B cell (primary cell): Measurements from ENCODE around the gene CAMKK2. TPM values are rescaled to one million over a fixed set of nuclear protein-coding genes. Genes with fewer than 3 reads are reported as not detected.
"Not testable (repeated sequence)": the region's sequence is repeated elsewhere in the genome, so short reads cannot be mapped to it uniquely, and the experiment has no call there.

ENCODE experiments used
- ATAC-seq: fragments of 200-7000 bp; cut with Tn5 transposase; one replicate; pipeline ENCODE4 v1.10.0; 2021; ENCODE audit warnings: low read depth, mild to moderate bottlenecking, moderate number of reproducible peaks, moderate library complexity
- CTCF ChIA-PET: fragments of 350-600 bp; sonication (Branson Sonifier 250); formaldehyde crosslinking; loops from one replicate; lab custom pipeline; 2021; ENCODE audit warnings: antibody characterized with exemption, inconsistent platforms; lab: Charles Lee
- POLR2A ChIA-PET: fragments of 350-600 bp; sonication (Branson Sonifier 250); formaldehyde crosslinking; loops from one replicate; lab custom pipeline; 2021; ENCODE audit warnings: antibody characterized with exemption; lab: Charles Lee
- DNase-seq: peaks from one replicate; pipeline ENCODE4 v3.0.0; 2013
- H2AFZ ChIP-seq: 2 replicates; pipeline ENCODE4 v1.6.1; 2012; ENCODE audit warnings: mild to moderate bottlenecking, low read depth, low read length; ENCODE audit not compliant: insufficient read depth, poor library complexity, severe bottlenecking
- H3K27ac ChIP-seq, 2 donors: 1 replicate in 1 of 2; 2 replicates in 1 of 2; pipeline ENCODE4 v1.5.1; 2012 to 2013; ENCODE audit warnings: low read length in 2 of 2, mild to moderate bottlenecking in 2 of 2, moderate library complexity in 1 of 2
- H3K27me3 ChIP-seq, 4 experiments: fragments of 200-600 bp in 1 of 4; sonication (generic) in 1 of 4; replicated peaks in 1 of 4; 1 replicate in 2 of 4; 2 replicates in 2 of 4; pipeline versions ENCODE4 v1.6.1 to v1.7.0; 2013 to 2016; ENCODE audit warnings: low read length in 3 of 4, mild to moderate bottlenecking in 2 of 4, mixed read lengths in 1 of 4, moderate library complexity in 1 of 4; ENCODE audit not compliant: insufficient read depth in 4 of 4, control insufficient read depth in 3 of 4; ENCODE audit errors: control extremely low read depth in 1 of 4
- H3K36me3 ChIP-seq, 2 experiments: replicated peaks in 1 of 2; 1 replicate in 1 of 2; 2 replicates in 1 of 2; pipeline versions ENCODE4 v1.6.1 to v1.7.1; 2013; ENCODE audit warnings: low read length in 1 of 2; ENCODE audit not compliant: insufficient read depth in 2 of 2, control insufficient read depth in 1 of 2; ENCODE audit errors: control extremely low read depth in 1 of 2, extremely low read depth in 1 of 2
- H3K4me1 ChIP-seq, 2 donors: fragments of 200-600 bp in 1 of 2; sonication (generic) in 1 of 2; 1 replicate in 1 of 2; 2 replicates in 1 of 2; pipeline versions ENCODE4 v1.5.1 to v1.6.1; 2013 to 2017; ENCODE audit warnings: low read length in 2 of 2; ENCODE audit not compliant: control insufficient read depth in 2 of 2, insufficient read depth in 2 of 2
- H3K4me2 ChIP-seq: replicated peaks from 2 replicates; pipeline ENCODE3; 2012; ENCODE audit warnings: mild to moderate bottlenecking, low read depth, low read length; ENCODE audit not compliant: poor library complexity, severe bottlenecking
- H3K4me3 ChIP-seq, 5 experiments: fragments of 200-600 bp in 1 of 5; sonication (generic) in 1 of 5; 1 replicate in 3 of 5; 2 replicates in 2 of 5; pipeline versions ENCODE4 v1.5.1 to v1.7.0; 2011 to 2016; ENCODE audit warnings: low read length in 4 of 5, mild to moderate bottlenecking in 4 of 5, low read depth in 2 of 5, control low read depth in 1 of 5, moderate library complexity in 1 of 5; ENCODE audit not compliant: insufficient read depth in 1 of 5; ENCODE audit errors: control extremely low read depth in 1 of 5, extremely low read depth in 1 of 5
- H3K79me2 ChIP-seq: fragments of 200-600 bp; sonication (generic); one replicate; pipeline ENCODE4 v1.6.0; 2016; ENCODE audit warnings: low read length; ENCODE audit not compliant: control insufficient read depth, insufficient read depth
- H3K9ac ChIP-seq: fragments of 200-600 bp; sonication (generic); 2 replicates; pipeline ENCODE4 v1.6.1; 2017; ENCODE audit warnings: mild to moderate bottlenecking, low read length, moderate library complexity
- H3K9me3 ChIP-seq, 3 donors: one replicate each; pipeline versions ENCODE4 v1.6.1 to v1.7.1; 2013; ENCODE audit warnings: low read length in 2 of 3; ENCODE audit not compliant: control insufficient read depth in 2 of 3, insufficient read depth in 1 of 3; ENCODE audit errors: control extremely low read depth in 1 of 3
- H4K20me1 ChIP-seq: 2 replicates; pipeline ENCODE4 v1.6.0; 2012; ENCODE audit warnings: mild to moderate bottlenecking, low read length; ENCODE audit not compliant: insufficient read depth, control insufficient read depth, poor library complexity, severe bottlenecking
- H3K27ac Mint-ChIP-seq: one replicate; pipeline ENCODE4 v1.8.0; 2021; ENCODE audit warnings: mixed read lengths
- H3K27me3 Mint-ChIP-seq: one replicate; pipeline ENCODE4 v1.8.0; 2021; ENCODE audit warnings: mixed read lengths
- H3K4me1 Mint-ChIP-seq: one replicate; pipeline ENCODE4 v1.8.0; 2021; ENCODE audit warnings: mixed read lengths
- H3K4me3 Mint-ChIP-seq: one replicate; pipeline ENCODE4 v1.8.0; 2021; ENCODE audit warnings: mixed read lengths
- H3K9me3 Mint-ChIP-seq: one replicate; pipeline ENCODE4 v1.8.0; 2022; ENCODE audit warnings: mixed read lengths; ENCODE audit not compliant: insufficient read depth
- CTCF ChIP-seq: fragments of 200-600 bp; IDR thresholded peaks from one replicate; pipeline ENCODE4 v1.8.0; 2022; ENCODE audit warnings: antibody characterized with exemption, mild to moderate bottlenecking
- EZH2 ChIP-seq: IDR thresholded peaks from 2 replicates; pipeline ENCODE4 v1.6.1; 2012; ENCODE audit warnings: borderline replicate concordance, low read depth, mild to moderate bottlenecking, moderate library complexity, low read length; ENCODE audit not compliant: insufficient read depth, poor library complexity, severe bottlenecking
- WGBS: methylation state at CpG from one replicate; pipeline ENCODE4 v1.1.5; 2013; ENCODE audit warnings: missing lambda C conversion rate; ENCODE audit not compliant: insufficient coverage; 5-methylcytosine and 5-hydroxymethylcytosine counted together
- intact Hi-C: fragments of 100-400 bp; cut with micrococcal nuclease; formaldehyde crosslinking; loops from one replicate; pipeline ENCODE4 v1.10.0; 2022
- polyA plus RNA-seq: library from polyadenylated mRNA; depleted of rRNA; stranded (reverse); fragments of >200 nt; gene quantifications from 2 replicates; pipeline ENCODE4 v1.2.3, GENCODE V29; 2012
- total RNA-seq, 2 donors: library from RNA; stranded (reverse); fragments of 120-200 nt in 1 of 2; gene quantifications; 1 replicate in 1 of 2; 2 replicates in 1 of 2; pipeline versions ENCODE4 v1.2.3 to v1.2.4, GENCODE V29; 2013 to 2022

CAMKK2 gene
- total and polyA plus RNA-seq, 2 donors (not counting 1 experiment from before 2014, with no cell fraction given), result 9.7 to 17.1 TPM

DNA sequence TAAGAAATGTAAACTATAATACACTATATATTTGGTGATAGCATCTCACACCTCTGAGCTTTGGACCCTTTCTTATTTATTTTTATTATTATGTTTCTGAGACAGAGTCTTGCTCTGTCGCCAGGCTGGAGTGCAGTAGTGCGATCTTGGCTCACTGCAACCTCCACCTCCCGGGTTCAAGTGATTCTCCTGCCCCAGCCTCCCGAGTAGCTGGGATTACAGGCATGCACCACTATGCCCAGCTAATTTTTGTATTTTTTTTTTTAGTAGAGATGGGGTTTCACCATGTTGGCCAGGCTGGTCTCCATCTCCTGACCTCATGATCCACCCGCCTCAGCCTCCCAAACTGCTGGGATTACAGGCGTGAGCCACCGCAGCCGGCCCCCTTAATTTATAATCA is 10.9 kb upstream of the CAMKK2 start:
- H3K4me2 ChIP-seq, POLR2A ChIA-PET, H2AFZ ChIP-seq, H3K27ac Mint-ChIP-seq, ATAC-seq, H3K9ac ChIP-seq, H3K27me3 Mint-ChIP-seq, intact Hi-C loops, H3K27me3 ChIP-seq, H3K4me3 ChIP-seq, DNase-seq, CTCF ChIA-PET, H3K9me3 ChIP-seq, H3K27ac ChIP-seq, H3K9me3 Mint-ChIP-seq, H4K20me1 ChIP-seq, H3K79me2 ChIP-seq, H3K4me3 Mint-ChIP-seq: not testable (repeated sequence)
- no CpG with 5 or more reads among the region's 8 CpGs for WGBS
- H3K4me1 Mint-ChIP-seq, result peaks cover 18% of the 10 kb centered on the region
- H3K36me3 ChIP-seq, result peaks cover 12 to 25% of the 10 kb centered on the region in 2 experiments
- H3K4me1 ChIP-seq, result peaks cover 9 to 15% of the 10 kb centered on the region in 2 donors

DNA sequence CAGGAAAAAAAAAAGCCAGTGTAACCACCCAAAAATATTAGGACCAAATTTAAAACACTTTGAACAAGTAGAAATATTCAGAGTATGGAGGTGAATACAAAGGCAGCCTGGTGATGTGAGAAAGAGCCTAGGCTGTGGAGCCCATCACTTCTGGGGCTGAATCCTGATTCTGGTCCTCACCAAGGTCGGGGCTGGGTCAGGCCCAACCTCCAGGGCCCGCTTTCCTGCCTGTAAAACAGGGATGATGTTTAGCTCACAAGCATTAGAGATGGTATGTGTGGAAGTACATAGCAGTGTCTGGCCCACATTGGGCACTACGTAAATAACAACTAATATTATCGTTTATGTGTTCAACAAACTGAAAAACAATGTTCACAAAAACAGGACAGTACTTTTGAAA is 7.8 kb upstream of the CAMKK2 start:
- ATAC-seq (no peak), DNase-seq (no peak)
- no peak overlapping the region for H2AFZ ChIP-seq
- no peak for TF ChIP-seq EZH2
- no peak for TF ChIP-seq CTCF
- intact Hi-C loops, result no loop called here
- ChIA-PET POLR2A (no interaction called here), CTCF (no interaction called here)
- Mint-ChIP-seq H3K27ac (no peak overlapping the region), H3K9me3 (no peaks in the 10 kb centered on the region), H3K27me3 (no peaks in the 10 kb centered on the region), H3K4me3 (no peak overlapping the region), H3K4me1 (peaks cover 20% of the 10 kb centered on the region)
- peaks cover 9 to 15% of the 10 kb centered on the region in 2 donors for H3K4me1 ChIP-seq
- no peak overlapping the region for H3K4me2 ChIP-seq
- no peak overlapping the region for H3K9ac ChIP-seq
- no peaks in the 10 kb centered on the region for H3K27me3 ChIP-seq
- no peaks in the 10 kb centered on the region for H3K9me3 ChIP-seq
- H3K36me3 ChIP-seq, result peaks cover 6 to 12% of the 10 kb centered on the region in 2 experiments
- WGBS, result 93% methylated on average over 3 of the region's 4 CpGs
- no peaks in the 10 kb centered on the region for H4K20me1 ChIP-seq
- H3K79me2 ChIP-seq, result no peaks in the 10 kb centered on the region
- H3K4me3 ChIP-seq, result no peak overlapping the region
- no peak overlapping the region for H3K27ac ChIP-seq
